ENCODE results near the gene RPL15. TPM values are rescaled to one million over a fixed set of nuclear protein-coding genes. Genes with fewer than 3 reads are reported as not detected.

RPL15 gene
- total and polyA plus RNA-seq, 2 of the 13 experiments (the other 11 are each of a cell fraction or from before 2014, with no cell fraction given): 1,297 to 3,693 TPM

GRCh38 chr3:23916886-23917678, at the start of gene RPL15, which contains the start of gene NKIRAS1 (continued):
- no peak for TF ChIP-seq NR2F6 (IDR thresholded peaks at IDR 0.05)
- 0 out of 2 replicates have a peak, but pooled peaks have one; percentile 26 for TF ChIP-seq NR2F6 (CRISPR knock-in tag; IDR thresholded peaks at IDR 0.05)
- TF ChIP-seq TFE3 (CRISPR knock-in tag; IDR thresholded peaks at IDR 0.05): peak; percentile 85
- no peak for TF ChIP-seq ZNF513 (CRISPR knock-in tag; conservative IDR thresholded peaks at IDR 0.05)
- peak; percentile 93 for TF ChIP-seq MYPOP (CRISPR knock-in tag; IDR thresholded peaks at IDR 0.05)
- TF ChIP-seq CEBPG (CRISPR knock-in tag; IDR thresholded peaks at IDR 0.05): peak; percentile 36; the same call in 1 of the 2 replicates
- no peak; the same call in 1 of the 2 replicates for TF ChIP-seq ZNF619 (CRISPR knock-in tag; IDR thresholded peaks at IDR 0.05)
- TF ChIP-seq ZNF33A (CRISPR knock-in tag; IDR thresholded peaks at IDR 0.05; ENCODE audit: borderline replicate concordance): no peak; the same call in 1 of the 2 replicates
- TF ChIP-seq JUN (CRISPR knock-in tag; IDR thresholded peaks at IDR 0.05): no peak; the same call in 1 of the 2 replicates
- no peak for TF ChIP-seq ZNF30 (CRISPR knock-in tag; IDR thresholded peaks at IDR 0.05)
- peak; percentile 95 for TF ChIP-seq EED (CRISPR knock-in tag; IDR thresholded peaks at IDR 0.05)
- TF ChIP-seq ASH2L (IDR thresholded peaks at IDR 0.05; ENCODE audit: insufficient read length, low read depth, low read length): peak; percentile 90
- TF ChIP-seq FOXC1 (CRISPR knock-in tag; IDR thresholded peaks at IDR 0.05; ENCODE audit: borderline replicate concordance): peak; percentile 93; the same call in 1 of the 2 replicates
- TF ChIP-seq ZNF850 (CRISPR knock-in tag; conservative IDR thresholded peaks at IDR 0.05): no peak
- peak; percentile 83; the same call in 1 of the 2 replicates for TF ChIP-seq KDM4B (CRISPR knock-in tag; IDR thresholded peaks at IDR 0.05)
- peak; percentile 79; the same call in 1 of the 2 replicates for TF ChIP-seq FOXK1 (CRISPR knock-in tag; IDR thresholded peaks at IDR 0.05; ENCODE audit: borderline replicate concordance, low read depth)
- peak; percentile 60; the same call in 1 of the 2 replicates for TF ChIP-seq GFI1 (CRISPR knock-in tag; IDR thresholded peaks at IDR 0.05; ENCODE audit: borderline replicate concordance)
- peak; percentile 53 for TF ChIP-seq XRCC5 (optimal IDR thresholded peaks at IDR 0.05; ENCODE audit: low read length)
- TF ChIP-seq THAP8 (CRISPR knock-in tag; IDR thresholded peaks at IDR 0.05; ENCODE audit: borderline replicate concordance): 0 out of 2 replicates have a peak, but pooled peaks have one; percentile 45
- no peak; the same call in 1 of the 2 replicates for TF ChIP-seq CENPBD1 (CRISPR knock-in tag; IDR thresholded peaks at IDR 0.05; ENCODE audit: borderline replicate concordance, low read depth)
- peak; percentile 89 for TF ChIP-seq MXD3 (CRISPR knock-in tag; IDR thresholded peaks at IDR 0.05)
- TF ChIP-seq ZNF766 (CRISPR knock-in tag; IDR thresholded peaks at IDR 0.05; ENCODE audit: borderline replicate concordance): peak; percentile 63; the same call in 1 of the 2 replicates
- TF ChIP-seq ATAD3A (CRISPR knock-in tag; IDR thresholded peaks at IDR 0.05): no peak
- TF ChIP-seq KDM1A (CRISPR knock-in tag; IDR thresholded peaks at IDR 0.05): 0 out of 2 replicates have a peak, but pooled peaks have one; percentile 20
